PC-3 (cell line): ENCODE results near the gene LARP6.

Experiments used
- EZH2phosphoT487 ChIP-seq: fragments of 300-600 bp; sonication (generic); IDR thresholded peaks from 2 replicates; pipeline ENCODE4 v1.6.1; 2018; ENCODE audit warnings: mild to moderate bottlenecking, antibody characterized with exemption, low read length, borderline replicate concordance
- TF ChIP-seq, protein P1 (sequence below): fragments of 300-600 bp; sonication (generic); conservative IDR thresholded peaks from 2 replicates; pipeline ENCODE4 v1.5.1; 2017; ENCODE audit warnings: antibody characterized with exemption, low read depth, mild to moderate bottlenecking, low read length

DNA sequence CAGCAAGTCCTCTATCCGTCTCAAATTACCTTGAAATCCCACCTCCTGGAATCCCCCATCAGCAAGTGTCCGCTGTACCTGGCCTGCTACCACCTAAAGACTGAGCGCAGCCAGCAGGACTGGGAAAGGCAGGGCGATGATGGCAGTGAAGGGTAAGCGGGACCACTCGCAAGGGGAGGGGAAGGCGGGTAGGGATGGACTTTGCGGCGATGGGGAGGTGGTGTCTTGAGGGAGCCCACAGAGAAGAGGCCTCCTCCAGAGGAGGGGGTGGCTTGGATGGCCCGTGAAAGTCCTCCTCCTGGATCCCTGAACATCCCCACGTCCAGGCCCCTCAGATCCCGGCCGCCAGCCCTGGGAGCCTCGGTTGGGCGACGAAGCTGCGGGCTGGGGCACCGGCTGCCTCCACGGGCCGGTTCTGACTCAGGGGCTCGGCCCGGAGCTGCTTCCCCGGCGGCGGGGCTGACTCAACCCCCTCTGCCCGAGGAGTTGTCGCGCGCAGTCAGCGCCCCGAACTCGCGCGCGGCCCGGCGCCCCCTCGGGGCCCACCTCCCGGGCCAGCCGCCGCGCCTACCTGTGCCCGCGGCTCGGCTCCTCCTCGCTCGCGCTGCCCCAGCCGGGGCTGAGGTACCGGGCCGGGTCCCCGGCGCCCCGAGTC, 512 bp downstream of the LARP6 start:
- TF ChIP-seq, protein P1, sequence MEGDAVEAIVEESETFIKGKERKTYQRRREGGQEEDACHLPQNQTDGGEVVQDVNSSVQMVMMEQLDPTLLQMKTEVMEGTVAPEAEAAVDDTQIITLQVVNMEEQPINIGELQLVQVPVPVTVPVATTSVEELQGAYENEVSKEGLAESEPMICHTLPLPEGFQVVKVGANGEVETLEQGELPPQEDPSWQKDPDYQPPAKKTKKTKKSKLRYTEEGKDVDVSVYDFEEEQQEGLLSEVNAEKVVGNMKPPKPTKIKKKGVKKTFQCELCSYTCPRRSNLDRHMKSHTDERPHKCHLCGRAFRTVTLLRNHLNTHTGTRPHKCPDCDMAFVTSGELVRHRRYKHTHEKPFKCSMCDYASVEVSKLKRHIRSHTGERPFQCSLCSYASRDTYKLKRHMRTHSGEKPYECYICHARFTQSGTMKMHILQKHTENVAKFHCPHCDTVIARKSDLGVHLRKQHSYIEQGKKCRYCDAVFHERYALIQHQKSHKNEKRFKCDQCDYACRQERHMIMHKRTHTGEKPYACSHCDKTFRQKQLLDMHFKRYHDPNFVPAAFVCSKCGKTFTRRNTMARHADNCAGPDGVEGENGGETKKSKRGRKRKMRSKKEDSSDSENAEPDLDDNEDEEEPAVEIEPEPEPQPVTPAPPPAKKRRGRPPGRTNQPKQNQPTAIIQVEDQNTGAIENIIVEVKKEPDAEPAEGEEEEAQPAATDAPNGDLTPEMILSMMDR = no peak
- TF ChIP-seq EZH2phosphoT487 = no peak
